Stimulated activated CD8-positive, alpha-beta memory T cell treated with anti-CD3 and anti-CD28 coated beads, Interleukin-4, amount 100 ng/mL, for 48 hours (primary cell): ENCODE data around the gene DBR1.

ENCODE experiments used
- DNase-seq: peaks from one replicate; pipeline ENCODE4 v3.0.0-alpha.2; 2020

DBR1 gene

GRCh38 chr3:138174421-138175131, at the start of gene DBR1:
Gene DBR1, minus strand, starts transcription at chr3:138174921. Its CDS starts 126 bp downstream, at chr3:138174795.
- DNase-seq = peak; percentile 79

GRCh38 chr3:138222942-138223287, 48.2 kb upstream of the DBR1 start:
- no peak for DNase-seq

- DNase-seq = no peak
Measured at GRCh38 chr3:138222131-138222941, 47.6 kb upstream of the DBR1 start.

- no peak for DNase-seq
Measured at GRCh38 chr3:138220788-138221187, 46.1 kb upstream of the DBR1 start.

- DNase-seq = no peak
Measured at GRCh38 chr3:138220242-138220641, 45.5 kb upstream of the DBR1 start.

GRCh38 chr3:138219255-138219654, 44.5 kb upstream of the DBR1 start:
- no peak for DNase-seq

GRCh38 chr3:138213398-138214085, 38.8 kb upstream of the DBR1 start:
- DNase-seq = no peak

- no peak for DNase-seq
Measured at GRCh38 chr3:138210528-138210927, 35.8 kb upstream of the DBR1 start.

- no peak for DNase-seq
Measured at GRCh38 chr3:138206196-138206595, 31.5 kb upstream of the DBR1 start.

GRCh38 chr3:138205527-138205926, 30.8 kb upstream of the DBR1 start:
- DNase-seq = no peak

GRCh38 chr3:138203938-138204337, 29.2 kb upstream of the DBR1 start:
- DNase-seq = no peak

GRCh38 chr3:138202945-138203701, 28.4 kb upstream of the DBR1 start:
- DNase-seq = no peak

- no peak for DNase-seq
Measured at GRCh38 chr3:138200424-138200823, 25.7 kb upstream of the DBR1 start.

- no peak for DNase-seq
Measured at GRCh38 chr3:138199851-138200250, 25.1 kb upstream of the DBR1 start.

GRCh38 chr3:138197524-138197923, 22.8 kb upstream of the DBR1 start:
- no peak for DNase-seq

GRCh38 chr3:138197058-138197457, 22.3 kb upstream of the DBR1 start:
- no peak for DNase-seq

GRCh38 chr3:138196023-138196422, 21.3 kb upstream of the DBR1 start:
- no peak for DNase-seq

GRCh38 chr3:138195481-138195880, 20.8 kb upstream of the DBR1 start:
- DNase-seq = no peak

- no peak for DNase-seq
Measured at GRCh38 chr3:138188013-138188730, 13.5 kb upstream of the DBR1 start.

- DNase-seq = no peak
Measured at GRCh38 chr3:138187296-138188012, 12.7 kb upstream of the DBR1 start, which contains the start of gene ARMC8. Gene ARMC8, plus strand, starts transcription at chr3:138187301. Its CDS starts 254 bp downstream, at chr3:138187555.

- peak; percentile 91 for DNase-seq
Measured at GRCh38 chr3:138186803-138187295, 12.1 kb upstream of the DBR1 start.
